NB4 (cell line): ENCODE data around the gene IL17RD.

Source experiments
- CTCF ChIP-seq: IDR thresholded peaks from one replicate; pipeline ENCODE4 v1.5.1; 2012; ENCODE audit warnings: low read depth, low read length
- POLR2A ChIP-seq: IDR thresholded peaks from 2 replicates; pipeline ENCODE4 v1.6.1; 2011; ENCODE audit warnings: mild to moderate bottlenecking; ENCODE audit not compliant: insufficient read length; ENCODE audit errors: extremely low read depth

DNA sequence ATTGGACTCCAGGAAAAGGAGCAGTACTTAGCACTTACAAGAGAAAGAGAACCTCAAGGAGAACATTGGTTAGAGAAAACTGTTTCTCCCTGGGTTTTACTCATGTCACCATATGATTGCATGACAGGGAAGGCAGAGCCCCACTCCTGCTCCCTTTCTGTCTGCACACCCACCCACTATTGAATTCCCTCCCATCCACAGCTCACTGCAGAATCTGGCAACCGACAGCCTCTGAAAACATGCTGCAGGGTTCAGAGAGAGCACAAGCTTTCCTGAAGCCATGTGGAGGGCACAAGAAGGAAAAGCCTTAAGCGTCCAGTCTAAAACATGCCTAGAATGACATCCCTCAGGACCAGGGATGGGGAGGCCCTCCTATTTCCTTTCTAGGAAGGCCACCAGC, 3.0 kb upstream of the IL17RD start:
- TF ChIP-seq CTCF (no peak), POLR2A (no peak)
